Activated CD4-positive, CD25-positive, alpha-beta regulatory T cell treated with anti-CD3 and anti-CD28 coated beads, Interleukin-2, amount 50 U/mL, for 24 hours (primary cell): ENCODE measurements around the gene MYO18B.

Source experiments
- ATAC-seq, 2 donors: fragments of 150-1000 bp; cut with Tn5 transposase; one replicate each; pipeline ENCODE4 v1.10.0; 2021; ENCODE audit warnings: mild to moderate bottlenecking in 1 of 2, moderate library complexity in 1 of 2

MYO18B gene

DNA sequence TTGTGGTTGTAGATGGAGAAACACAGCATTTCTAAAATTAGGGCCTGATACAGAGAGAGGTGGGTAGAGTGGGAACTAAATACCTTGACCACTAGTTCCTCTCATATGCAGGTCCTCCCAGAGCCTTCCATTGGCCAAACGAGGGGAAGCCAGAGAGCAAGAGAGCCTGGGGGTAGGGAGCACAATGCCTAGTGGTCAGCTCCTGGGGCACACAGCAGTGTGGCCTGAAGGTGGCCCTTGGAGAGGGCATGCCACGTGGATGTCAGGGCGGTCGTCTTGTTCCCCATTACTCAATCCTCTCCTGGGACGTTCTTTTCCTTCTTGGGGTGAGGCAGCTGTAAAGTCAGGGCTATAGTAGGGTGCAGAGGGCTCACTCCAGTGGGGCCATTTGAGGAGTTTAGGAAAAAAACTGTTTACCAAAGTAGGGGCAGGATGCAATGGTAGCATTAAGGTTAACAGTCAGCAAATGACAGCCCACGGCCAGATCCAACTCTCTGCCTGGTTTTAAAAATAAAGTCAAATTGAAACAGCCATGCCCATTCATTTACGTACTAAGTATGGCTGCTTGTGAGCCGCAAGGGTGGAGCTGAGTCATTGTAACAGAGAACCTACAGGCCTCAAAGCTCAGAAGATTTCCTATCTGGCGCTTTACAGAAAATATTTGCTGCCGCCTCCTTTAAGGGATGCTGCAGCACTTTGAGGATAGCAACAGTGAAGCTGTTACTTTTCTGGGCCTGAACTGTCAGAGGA lies 7.6 kb downstream of the MYO18B start:
- peak; percentile 94 to 97 for ATAC-seq

DNA sequence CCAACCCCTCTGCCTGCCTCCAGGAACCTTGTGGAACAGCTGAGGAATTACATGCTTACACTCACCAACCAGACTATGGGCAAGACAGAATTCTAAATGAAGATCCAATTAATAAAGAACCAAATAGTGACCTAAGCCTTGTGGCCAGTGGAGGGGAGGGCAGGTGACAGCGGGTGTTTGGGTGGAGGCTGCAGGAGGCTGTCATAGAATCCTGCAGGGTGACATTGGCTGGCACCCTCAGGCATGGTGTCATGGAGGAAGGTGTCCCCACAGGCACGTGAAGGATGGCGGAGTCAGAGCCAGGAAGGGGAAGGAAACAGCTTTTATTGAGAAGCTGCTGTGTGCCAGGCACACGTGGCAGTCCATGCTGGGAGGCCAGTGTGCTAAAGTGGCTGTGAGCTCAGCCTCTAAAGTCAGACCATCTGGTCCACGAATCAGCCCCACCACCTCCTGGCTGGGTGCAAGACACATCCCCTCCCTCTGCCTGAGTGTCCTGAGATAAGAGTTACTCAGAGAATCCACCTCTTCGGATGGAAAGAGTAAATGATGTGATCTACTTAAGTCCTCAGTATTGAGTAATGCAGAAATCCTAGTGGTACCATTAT lies 8.7 kb downstream of the MYO18B start:
- no peak for ATAC-seq

DNA sequence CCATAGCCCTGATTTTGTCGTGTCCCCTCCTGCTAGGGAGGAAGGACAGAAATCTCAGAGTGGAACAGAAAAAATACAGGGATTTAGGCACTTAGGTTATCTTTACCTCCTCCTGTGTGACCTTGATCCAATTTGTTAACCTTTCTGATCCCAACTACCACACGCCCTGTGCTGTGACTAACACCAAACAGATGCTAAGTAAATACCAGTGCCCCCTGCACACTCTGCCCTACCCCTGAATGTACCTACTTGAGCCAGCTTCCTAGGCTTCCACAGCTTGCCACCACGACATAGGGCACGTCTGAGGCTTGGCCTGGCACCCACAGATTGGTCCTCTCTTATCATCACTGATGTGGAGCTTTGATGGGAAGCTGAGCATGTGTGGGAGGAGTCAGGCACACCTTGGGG lies 9.2 kb downstream of the MYO18B start:
- no peak for ATAC-seq

DNA sequence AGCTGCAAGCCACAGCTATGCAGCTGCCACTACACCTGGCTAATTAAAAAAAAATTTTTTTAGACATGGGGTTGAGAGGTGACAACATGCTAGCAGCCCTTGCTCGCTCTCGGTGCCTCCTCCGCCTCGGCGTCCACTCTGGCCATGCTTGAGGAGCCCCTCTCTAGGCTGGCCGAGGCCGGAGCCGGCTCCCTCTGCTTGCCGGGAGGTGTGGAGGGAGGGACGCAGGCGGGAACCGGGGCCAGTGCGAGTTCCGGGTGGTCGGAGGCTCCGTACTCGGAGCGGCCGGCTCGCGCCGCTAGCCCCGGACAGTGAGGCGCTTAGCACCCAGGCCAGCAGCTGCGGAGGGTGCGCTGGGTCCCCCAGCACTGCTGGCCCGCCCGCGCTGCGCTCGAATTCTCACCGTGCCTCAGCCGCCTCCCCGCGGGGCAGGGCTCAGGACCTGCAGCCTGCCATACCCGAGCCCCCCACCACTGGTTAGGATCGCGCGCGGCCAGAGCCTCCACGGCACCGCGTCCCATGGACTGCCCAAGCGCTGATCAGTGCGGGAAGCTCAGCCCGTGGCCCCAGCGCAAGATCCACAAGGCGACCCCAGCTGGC lies 10.7 kb downstream of the MYO18B start:
- ATAC-seq = no peak

DNA sequence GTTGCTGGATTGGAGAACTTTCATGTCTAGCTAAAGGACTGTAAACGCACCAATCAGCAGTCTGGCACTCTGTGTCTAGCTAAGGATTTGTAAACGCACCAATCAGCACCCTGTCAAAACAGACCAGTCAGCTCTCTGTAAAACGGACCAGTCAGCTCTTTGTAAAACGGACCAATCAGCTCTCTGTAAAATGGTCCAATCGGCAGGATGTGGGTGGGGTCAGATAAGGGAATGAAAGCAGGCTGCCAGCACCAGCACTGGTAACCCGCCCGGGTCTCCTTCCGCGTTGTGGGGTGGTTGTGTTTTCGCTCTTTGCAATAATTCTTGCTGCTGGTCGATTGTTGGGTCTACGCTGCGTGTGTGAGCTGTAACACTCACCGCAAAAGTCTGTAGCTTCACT lies 11.3 kb downstream of the MYO18B start:
- no peak for ATAC-seq

DNA sequence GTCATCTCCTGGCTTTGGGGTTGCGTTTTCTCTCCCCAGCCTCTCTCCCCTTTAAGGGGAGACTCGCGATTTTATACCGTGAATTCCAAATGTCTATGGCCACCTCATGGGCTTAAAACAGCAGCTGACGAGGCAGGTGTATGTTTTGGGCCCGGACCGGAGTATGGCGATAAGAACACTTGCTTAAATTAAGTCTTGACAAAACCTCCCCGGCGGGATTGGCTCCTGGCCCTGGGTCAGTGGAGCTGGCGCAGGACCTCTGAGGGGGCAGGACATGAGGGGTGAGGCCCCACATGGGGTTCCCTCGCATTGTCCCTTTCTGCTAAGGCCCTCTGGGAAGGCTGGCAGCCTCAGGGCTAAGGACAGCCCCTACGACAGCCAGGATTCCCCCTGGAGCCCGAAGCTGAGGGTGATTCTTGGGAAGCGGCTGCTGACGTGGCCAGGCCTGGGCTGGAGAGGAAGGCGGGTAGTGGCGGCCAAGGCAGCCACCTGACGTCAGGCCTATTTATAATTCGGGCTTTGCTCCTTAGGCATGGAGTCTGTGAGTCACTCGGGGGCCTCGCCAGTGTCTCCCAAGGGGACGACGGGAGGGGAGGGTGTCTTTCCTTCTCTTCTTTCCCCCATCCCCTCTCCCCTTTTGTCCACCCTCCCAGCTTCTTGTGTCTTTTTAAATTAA lies 12.7 kb downstream of the MYO18B start:
- ATAC-seq = no peak

DNA sequence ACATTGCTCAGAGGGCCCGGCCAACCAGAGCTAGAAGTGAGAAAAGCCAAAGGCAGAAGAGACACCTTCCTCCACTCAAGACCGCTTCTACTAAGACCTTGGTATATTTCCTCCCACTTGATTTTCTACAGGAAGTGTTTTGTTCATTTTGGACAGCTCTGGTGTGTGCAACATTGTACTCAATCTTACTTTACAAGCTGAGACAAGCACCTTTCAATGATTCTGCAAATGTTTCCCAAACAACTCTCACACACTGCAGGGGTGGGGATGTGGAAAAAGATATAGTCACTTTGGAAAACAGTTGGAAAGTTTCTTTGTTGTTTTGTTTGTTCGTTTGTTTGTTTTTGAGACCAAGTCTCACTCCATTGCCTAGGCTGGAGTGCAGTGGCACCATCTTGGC lies 15.7 kb downstream of the MYO18B start:
- ATAC-seq = no peak

DNA sequence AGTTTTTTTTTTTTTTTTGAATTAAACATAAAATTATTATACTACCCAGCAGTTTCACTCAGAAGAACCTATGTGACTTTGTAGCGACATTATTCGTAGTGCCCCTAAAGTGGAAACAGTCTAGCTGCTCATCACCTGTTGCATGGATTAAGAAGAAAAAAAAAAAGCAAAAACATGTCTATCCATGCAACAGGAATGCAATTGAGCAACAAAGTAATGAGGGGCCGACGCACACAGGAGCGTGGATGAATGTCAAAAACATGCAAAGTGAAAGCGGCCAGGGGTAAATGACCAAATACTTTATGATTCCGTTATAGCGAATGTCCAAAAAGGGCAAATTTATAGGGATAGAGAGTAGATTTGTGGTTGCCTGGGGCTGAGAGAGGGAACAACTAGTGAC lies 16.3 kb downstream of the MYO18B start:
- no peak for ATAC-seq

DNA sequence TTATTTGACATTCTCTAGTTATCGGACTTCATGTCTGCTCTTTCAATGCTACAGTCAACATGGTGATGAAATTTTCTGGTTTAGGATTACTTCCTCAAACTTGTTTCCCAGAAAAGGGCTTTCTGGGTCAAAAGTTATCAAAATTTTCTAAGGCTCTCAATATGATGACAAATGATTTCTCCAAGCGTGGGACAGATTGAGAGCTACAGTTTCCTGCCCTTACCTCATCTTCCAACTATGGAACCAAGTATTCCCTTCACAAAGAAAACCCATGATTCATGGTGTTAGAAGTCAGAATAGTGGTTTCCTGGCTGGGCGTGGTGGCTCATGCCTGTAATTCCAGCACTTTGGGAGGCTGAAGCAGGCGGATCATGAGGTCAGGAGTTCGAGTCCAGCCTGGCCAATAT lies 17.8 kb downstream of the MYO18B start:
- no peak for ATAC-seq

DNA sequence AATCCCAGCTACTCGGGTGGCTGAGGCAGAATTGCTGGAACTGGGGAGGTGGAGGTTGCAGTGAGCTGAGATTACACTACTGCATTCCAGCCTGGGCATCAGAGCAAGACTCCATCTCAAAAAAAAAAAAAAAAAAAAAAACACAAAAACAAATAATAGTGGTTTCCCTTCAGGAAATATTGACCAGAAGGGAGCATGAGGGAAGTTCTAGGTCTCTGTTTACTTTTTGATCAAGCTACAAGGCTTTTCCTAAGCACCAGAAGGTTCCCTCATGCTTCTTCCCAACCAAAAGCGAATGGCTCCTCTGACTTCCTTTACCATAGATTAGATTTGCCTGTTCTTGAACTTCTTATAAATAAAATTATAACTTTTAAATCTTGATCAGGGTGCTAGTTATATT lies 18.3 kb downstream of the MYO18B start:
- ATAC-seq = no peak

DNA sequence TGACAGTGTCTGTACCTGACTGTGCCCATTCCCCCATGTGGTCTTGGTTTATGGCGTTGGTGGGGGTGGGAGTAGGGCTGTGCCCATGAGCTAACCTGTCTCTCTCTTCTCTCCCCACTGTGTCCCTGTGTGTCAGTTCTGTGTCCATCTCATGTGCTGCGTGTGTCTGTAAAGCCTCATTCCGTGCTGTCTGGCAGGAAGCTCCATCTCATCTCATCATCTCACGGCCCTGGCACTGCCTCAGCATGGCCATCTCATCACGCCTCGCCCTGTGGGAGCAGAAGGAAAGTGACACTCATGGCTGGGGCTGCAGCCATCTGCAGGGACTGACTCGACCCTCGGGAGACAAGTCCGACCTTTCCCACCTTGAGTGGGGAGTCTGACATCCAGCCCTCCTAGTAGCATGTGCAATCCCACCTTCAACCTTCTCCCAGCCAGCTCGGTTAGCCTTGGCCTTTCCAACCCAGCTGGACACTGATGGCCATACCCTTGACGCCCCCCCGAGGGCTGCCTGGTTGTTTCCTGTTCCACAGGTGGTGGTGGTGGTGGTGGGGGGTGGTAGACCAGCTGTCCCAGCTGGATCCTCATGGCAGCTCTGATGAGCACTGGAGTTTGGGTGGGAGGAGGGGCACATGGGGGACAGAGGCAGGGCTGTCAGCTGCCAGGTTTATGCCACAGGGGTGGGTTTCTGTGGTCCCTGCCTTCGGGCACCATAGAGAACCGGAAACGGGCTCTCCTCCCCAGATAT lies 19.0 kb downstream of the MYO18B start:
- no peak for ATAC-seq

DNA sequence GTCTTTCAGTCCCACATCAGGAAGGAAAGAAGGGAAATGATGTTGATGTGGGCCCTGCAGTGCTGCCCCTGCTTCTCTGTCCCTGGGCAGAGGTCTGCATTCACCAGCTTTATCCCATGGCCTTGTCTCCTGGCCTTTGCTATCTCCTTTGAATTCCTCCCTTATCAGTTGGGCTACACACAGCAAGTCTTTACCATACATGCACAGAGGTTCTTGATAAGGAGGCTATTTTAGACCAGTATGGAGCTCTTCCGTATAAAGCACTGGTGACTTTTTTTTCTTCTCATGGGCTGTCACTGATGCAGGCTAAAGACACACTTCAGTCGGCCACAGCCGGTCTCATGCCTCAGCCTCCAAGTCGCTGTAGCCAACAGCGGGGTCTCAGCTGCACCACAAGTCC lies 20.2 kb downstream of the MYO18B start:
- ATAC-seq = no peak

DNA sequence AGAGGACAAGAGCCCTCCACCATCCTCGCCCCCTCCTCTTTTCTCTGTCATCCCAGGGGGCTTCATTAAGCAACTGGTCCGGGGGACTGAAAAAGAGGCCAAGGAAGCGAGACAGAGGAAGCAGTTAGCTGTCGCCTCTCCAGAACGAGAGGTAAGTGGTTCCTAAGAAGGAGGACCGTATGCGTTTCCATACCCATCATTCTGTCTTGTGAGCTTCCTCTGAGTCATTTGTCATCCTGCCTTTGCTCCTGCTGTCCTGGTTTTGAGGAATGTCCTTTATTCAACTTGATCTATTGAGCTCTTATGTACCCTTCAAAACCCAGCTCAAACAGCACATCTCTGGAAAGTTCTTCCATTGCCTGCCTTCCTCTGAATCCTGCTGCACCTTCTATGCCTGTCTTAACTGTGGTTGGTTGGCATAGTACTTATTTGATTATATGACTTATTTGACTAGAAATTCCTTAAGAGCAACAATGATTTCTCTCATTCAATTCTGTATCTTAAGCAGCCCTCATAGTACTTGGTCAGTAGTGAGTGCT lies 21.3 kb downstream of the MYO18B start:
- no peak for ATAC-seq

DNA sequence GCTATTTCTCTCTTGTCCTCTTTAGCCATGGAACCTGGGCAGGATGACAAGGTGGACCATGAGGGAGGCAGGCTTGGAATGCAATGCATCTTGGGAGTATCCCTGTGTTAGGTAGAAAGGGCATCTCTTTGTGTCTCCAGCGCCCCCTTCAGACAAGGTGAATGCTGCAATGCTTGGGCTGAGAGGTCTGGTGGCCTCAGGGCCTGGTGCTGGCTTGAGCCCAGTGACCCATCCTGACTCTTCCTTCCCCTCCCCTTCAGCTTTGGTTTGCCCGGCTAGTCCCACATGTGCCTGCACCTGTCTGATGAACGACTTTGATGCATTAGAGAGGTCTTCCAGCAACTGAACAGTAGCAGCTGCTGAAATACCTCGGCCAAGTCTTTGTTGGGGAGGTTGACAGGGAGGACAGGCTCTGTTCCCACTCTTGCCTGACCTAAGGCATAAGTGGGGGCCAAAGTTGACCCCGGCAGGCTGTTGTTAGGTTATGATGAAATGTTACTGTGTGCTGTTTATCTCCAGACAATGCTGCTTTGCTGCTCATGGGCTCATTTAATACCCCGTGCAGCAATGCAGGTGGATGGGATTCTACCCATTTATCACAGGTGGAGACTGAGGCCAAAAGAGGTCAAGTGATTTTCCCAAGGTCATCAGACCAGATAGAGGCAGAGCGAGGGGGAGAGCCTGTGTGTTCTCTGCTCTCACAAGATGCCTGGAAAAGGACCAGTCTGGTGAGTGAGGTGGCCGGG lies 22.5 kb downstream of the MYO18B start:
- no peak for ATAC-seq

DNA sequence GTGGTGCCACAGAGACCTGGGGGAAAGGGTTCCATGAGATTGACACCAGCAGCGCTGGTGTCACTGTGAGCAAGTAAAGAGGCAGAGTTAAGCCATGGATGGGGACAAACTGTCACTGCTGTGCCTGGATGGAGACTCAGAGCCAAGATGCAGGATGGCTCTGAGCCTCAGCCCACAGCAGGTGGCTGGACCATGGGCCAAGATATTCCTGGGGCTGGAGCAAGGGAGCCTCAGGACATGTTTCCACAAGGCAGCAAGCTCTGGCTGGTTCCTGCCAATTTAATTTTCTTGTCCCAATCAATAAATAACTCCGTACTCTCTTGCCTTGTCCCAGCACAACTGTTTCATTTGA lies 23.0 kb downstream of the MYO18B start:
- no peak for ATAC-seq

DNA sequence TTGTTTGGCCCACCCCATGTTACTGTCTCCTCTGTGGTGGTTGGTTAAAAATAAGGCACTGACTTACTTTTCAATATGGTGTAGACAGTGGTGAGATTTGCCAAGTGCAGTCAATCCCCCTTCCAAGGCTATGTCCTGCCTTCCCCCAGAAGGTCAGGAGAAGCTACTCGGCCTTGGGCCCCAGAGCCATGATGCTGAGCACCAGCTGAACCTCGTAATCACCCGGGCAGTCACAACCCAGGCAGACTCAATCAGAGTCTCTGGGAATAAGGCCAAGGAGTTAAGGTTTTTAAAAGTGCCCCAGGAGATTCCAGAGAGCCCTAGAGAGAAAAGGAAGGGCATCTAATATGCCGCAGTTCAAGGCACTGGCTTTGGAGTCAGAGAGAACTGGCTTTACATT lies 23.8 kb downstream of the MYO18B start:
- no peak for ATAC-seq

DNA sequence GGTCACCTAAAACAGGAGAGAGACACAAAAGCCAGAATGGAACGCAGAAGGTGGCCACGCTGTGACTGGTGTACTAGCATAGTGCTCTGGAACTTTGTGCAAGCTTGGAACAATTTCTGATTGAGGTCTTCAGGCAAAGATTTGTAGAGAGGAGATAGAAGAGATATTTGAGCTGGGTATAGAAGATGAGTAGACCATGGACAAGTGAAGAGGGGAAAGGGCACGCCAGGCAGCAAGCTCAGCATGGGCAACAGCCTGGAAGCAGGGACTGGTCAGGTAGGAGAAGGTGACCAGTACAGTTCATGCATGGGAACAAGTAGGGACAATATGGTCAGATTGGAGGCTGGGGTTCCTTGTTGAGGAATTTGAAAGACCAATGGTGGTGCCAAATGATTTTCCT lies 24.4 kb downstream of the MYO18B start:
- ATAC-seq = no peak

DNA sequence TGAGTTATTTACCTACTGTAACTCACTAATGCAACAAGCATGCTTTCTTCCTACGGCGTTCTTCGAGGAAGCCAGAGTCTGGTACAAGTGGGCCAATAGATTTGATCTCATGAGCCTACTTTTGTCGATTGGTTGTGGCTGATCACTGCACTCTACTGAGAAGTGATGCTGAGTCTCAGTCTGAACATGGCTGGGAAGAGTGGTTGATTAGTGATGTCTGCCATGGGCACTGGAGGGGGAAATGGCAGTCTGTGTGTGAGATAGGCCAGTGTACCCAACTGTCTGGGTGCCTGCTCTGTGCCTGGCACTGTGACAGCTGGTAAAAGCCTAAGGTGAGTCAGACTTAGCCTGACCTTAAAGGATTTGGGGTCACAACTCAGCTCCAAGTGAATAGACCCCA lies 28.3 kb downstream of the MYO18B start:
- ATAC-seq = no peak

DNA sequence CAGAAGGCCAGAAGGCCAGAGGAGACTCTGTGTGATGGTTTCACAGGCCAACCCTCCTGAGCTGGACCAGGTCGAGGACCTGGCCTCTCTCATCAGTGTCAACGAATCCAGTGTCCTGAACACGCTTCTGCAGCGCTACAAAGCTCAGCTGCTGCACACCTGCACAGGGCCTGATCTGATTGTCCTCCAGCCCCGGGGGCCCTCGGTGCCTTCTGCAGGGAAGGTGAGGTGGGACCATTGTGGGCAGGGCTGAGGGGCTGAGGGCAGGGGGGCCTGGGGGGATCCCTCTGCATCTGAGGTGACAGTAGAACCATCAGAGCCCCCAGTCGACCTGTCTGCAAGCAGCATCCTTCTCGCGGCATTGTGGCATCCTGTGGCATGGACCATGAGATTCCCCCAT lies 30.3 kb downstream of the MYO18B start:
- no peak for ATAC-seq

DNA sequence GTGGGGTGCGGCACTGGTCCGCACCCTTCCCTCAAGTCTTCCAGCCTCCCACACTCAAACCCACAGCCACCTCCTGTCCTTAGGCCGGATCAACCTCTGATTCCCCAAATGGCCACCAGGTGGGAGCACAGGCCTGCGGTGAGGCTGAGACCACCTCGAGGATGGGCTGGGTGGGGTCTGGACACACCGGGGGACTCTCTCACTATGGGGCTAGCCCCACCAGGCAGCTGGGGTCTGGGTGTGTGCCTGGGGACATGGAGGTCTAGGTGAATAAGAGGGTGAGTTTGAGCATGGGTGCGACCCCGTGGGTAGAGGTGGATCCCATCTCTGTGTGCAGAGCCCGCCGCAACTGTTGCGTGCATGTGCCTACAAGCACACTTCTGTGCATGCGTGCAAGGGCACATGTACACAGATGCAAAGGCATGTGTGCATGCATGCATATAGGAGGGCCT lies 32.6 kb downstream of the MYO18B start:
- no peak for ATAC-seq

DNA sequence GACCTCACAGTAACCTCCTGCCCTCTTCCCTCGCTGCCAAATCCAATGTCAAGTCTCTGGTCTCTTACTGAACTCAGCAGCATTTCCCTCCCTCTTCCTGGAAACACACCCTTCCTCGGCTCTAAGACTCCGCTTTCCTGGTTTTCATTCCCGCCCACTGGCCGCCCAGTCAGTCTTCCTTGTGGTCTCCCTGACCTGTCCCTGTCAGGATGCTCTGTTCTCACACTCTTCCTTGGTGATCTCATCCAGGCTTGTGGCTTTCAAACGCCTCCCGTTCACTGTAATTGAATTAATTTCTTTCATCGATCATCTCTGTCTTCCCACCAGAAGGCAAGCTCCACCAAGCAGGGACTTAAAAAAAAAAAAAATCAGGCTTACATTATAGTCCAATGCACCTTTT lies 33.5 kb downstream of the MYO18B start:
- no peak for ATAC-seq

DNA sequence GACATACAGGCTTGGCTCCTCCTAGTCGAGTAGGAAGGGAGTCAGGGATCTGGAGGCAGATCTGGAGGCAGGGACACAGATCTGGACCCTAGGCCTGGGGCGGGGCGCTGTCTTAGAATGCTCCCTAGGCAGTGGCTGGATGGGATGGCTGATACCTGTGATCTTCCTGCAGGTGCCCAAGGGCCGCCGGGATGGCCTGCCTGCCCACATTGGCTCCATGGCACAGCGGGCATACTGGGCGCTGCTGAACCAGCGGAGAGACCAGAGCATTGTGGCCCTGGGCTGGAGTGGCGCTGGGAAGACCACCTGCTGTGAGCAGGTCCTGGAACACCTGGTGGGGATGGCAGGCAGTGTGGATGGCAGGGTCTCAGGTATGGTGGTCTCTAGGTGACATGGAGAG lies 35.4 kb downstream of the MYO18B start:
- ATAC-seq = no peak
